Muscle layer of duodenum (tissue), 2 donors: ENCODE measurements around the gene FREM1.
A peak's percentile ranks its signal among the peaks of the same experiment; 100 is the strongest.

Experiments used
- H3K27ac ChIP-seq: one replicate; pipeline ENCODE4 v1.7.0; 2013; ENCODE audit warnings: mild to moderate bottlenecking, low read length
- H3K27me3 ChIP-seq: one replicate; pipeline ENCODE4 v1.7.0; 2013; ENCODE audit warnings: low read depth, mild to moderate bottlenecking, control low read depth, low read length
- H3K36me3 ChIP-seq, 2 donors: one replicate each; pipeline ENCODE4 v1.7.0; 2013; ENCODE audit warnings: low read length in 2 of 2, control low read depth in 1 of 2, mild to moderate bottlenecking in 1 of 2; ENCODE audit not compliant: insufficient read depth in 2 of 2, control insufficient read depth in 1 of 2
- H3K4me1 ChIP-seq, 2 donors: one replicate each; pipeline ENCODE4 v1.7.0; 2013; ENCODE audit warnings: low read length in 2 of 2, mild to moderate bottlenecking in 2 of 2, control low read depth in 1 of 2, moderate library complexity in 1 of 2; ENCODE audit not compliant: insufficient read depth in 2 of 2, control insufficient read depth in 1 of 2
- H3K4me3 ChIP-seq, 2 donors: one replicate each; pipeline ENCODE4 v1.7.0; 2013; ENCODE audit warnings: low read length in 2 of 2, low read depth in 1 of 2, mild to moderate bottlenecking in 1 of 2
- H3K9me3 ChIP-seq, 2 donors: one replicate each; pipeline ENCODE4 v1.7.0; 2013; ENCODE audit warnings: low read length in 2 of 2, control low read depth in 1 of 2, mild to moderate bottlenecking in 1 of 2; ENCODE audit not compliant: control insufficient read depth in 1 of 2
- donor health status: healthy.

FREM1 gene

DNA sequence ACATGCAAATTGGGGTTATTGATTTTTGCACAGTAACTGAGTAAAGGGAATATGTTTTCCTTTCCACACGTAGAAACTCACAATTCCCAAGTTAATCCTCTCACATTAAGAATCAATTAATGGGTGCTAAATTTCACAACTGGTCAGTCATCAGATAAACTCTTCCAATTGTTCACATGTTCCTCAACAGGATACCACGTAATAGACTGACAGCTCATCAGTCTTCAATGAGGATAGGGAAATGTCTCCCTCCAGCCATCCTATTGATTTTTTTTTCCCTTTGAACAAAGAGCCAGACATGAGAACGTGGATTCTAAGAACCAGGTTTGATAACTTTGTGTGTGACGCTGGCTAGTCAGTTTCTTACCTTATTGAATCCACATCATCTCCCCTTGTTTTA is 186.9 kb downstream of the FREM1 start:
- Histone ChIP-seq H3K36me3 (no peaks in the 10 kb centered on the region), H3K27me3 (no peaks in the 10 kb centered on the region), H3K4me3 (no peak overlapping the region), H3K27ac (no peak overlapping the region), H3K4me1 (no peaks in the 10 kb centered on the region), H3K9me3 (no peaks in the 10 kb centered on the region)

DNA sequence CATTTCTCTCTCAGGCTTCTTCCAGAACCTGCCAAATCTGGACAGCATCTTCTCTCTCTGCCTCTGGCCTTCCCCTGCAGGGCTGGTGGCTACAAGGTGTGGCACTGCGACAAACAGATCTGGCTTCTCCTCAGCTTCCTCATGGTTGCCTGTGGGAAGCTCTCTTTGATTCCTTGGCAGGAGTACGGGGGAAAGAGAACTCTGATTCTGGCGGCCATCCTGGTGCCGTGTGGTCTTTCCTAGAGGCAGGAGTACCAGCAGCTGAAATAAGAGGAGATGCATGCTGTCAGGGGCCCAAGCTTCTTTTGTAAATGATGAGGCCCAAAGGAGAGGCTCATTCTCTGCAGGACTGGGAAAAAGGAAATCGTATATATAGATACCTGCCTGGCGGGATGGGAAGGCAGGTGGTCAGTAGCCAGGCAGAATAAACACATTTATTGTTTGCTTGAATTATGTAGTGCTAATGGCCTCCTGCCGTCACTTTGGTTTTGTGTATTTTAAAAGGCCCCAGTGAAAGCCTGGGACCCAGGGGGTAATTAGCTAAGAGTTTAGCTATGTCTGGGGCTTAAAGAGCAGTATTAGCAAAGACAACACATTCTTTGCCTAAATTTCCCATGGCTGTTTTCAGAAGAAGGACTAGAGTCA is 187.7 kb downstream of the FREM1 start, which contains the start of gene CER1:
TSS of gene CER1 (minus strand) at position 343 of the 645 bp plus-strand sequence. CDS start at position 282, 61 bp downstream.
- no peaks in the 10 kb centered on the region for H3K4me1 ChIP-seq
- no peak within 1 kb of the TSS for H3K27ac ChIP-seq
- no peaks in the 10 kb centered on the region for H3K36me3 ChIP-seq
- H3K27me3 ChIP-seq = no peaks in the 10 kb centered on the region
- no peaks in the 10 kb centered on the region for H3K9me3 ChIP-seq
- no peak within 1 kb of the TSS for H3K4me3 ChIP-seq

DNA sequence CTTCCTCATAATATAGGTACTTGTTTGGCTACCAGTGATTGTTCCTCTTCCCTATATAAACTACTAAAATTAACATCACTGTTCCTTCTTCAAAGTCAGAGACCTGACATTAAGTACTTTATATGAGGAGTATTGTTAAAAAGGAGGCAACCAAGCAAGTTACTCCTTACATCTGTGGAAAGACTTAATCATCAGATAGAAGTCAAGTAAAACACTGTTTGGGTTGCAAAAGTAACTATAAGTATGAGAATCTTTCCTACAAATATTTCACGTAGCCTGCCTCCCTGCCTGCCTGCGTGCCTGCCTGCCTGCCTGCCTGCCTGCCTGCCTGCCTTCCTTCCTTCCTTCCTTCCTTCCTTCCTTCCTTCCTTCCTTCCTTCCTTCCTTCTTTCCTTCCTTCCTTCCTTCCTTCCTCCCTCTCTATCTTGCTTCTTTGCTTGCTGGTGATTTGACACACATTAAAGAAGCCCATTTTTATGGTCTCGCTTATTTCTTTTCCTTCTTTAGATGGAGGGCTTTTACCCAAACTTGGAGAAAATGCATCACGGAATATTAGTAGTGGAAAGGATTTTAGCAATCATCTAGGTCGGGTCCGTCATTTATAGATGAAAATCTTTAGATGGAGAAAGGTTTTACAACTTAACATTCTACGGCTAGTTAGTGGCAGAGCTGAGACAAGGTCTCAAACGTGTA is 190.9 kb downstream of the FREM1 start:
- Histone ChIP-seq H3K27me3 (no peaks in the 10 kb centered on the region), H3K4me3 (no peak overlapping the region), H3K36me3 (no peaks in the 10 kb centered on the region), H3K27ac (no peak overlapping the region), H3K4me1 (no peaks in the 10 kb centered on the region), H3K9me3 (no peaks in the 10 kb centered on the region)

DNA sequence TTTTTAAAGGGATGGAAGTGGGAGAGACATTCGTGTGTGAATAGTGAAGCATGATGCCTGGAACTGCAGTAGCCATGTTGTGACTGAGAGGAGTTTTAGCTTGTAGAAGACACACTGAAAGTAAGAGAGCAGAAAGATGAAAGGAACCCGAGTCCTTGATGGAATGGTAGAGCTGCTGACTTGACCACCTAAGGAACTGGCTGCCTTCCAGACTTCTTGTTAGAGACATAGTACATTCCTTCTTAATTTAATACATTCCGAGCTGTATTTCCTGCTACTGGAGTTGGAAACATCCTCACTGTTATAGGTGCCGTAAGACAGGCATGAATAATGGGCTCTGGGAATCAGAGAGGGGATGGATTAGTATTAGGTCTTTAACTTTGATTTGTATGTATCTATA is 195.1 kb downstream of the FREM1 start:
- no peak overlapping the region for H3K27ac ChIP-seq
- H3K4me3 ChIP-seq = no peak overlapping the region
- H3K36me3 ChIP-seq = no peaks in the 10 kb centered on the region
- no peaks in the 10 kb centered on the region for H3K27me3 ChIP-seq
- no peaks in the 10 kb centered on the region for H3K4me1 ChIP-seq
- H3K9me3 ChIP-seq = peaks cover 0 to 3% of the 10 kb centered on the region in 2 donors

DNA sequence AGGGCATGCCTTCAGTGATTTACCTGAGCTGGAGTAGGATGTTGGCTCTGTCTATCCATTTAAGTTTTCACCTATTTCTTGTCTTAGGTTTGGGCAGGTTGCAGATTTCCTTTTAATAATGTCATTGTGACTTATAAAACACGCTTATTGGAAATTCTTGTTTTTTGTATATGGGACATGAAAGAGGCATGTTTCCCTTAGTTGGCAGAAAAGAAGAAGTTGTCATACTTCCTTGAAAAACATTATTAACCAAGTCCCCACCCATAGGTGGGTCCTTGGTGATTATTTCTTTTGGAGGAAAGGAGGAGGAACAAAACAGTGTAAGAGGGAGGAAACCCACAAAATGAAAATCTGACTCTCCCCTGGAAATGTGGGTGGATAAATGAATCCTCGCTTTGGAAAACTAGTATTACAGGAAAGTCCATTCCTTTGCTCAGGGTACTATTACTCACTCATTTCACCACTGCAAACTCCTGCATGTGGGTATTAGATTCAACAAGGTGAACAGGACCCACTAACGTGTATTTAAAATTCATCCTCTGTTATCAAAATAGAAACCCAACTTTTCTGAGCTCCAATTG is 197.0 kb downstream of the FREM1 start:
- no peak overlapping the region for H3K4me3 ChIP-seq
- no peak overlapping the region for H3K27ac ChIP-seq

DNA sequence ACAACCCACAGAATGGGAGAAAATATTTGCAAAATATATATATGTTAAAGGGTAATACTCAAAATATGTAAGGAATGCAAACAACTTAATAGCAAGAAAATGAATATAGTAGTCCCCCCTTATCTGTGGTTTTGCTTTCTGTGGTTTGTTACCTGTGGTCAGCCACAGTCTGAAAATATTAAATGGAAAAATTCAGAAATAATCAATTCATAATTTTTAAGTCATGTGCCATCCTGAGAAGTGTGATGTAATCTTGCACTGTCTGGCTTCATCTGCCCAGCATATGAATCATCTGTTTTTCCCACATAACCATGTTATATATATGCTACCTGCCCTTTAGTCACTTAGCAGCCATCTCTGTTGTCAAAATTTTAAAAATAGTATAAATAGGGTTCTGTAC is 199.4 kb downstream of the FREM1 start:
- Histone ChIP-seq H3K36me3 (no peaks in the 10 kb centered on the region), H3K4me3 (no peak overlapping the region), H3K27me3 (no peaks in the 10 kb centered on the region), H3K9me3 (peaks cover 0 to 12% of the 10 kb centered on the region in 2 donors), H3K27ac (no peak overlapping the region), H3K4me1 (no peaks in the 10 kb centered on the region)

More for the DNA sequence above, 197.0 kb downstream of the FREM1 start:
- Histone ChIP-seq H3K9me3 (peaks cover 0 to 6% of the 10 kb centered on the region in 2 donors), H3K4me1 (no peaks in the 10 kb centered on the region), H3K36me3 (no peaks in the 10 kb centered on the region), H3K27me3 (no peaks in the 10 kb centered on the region)

DNA sequence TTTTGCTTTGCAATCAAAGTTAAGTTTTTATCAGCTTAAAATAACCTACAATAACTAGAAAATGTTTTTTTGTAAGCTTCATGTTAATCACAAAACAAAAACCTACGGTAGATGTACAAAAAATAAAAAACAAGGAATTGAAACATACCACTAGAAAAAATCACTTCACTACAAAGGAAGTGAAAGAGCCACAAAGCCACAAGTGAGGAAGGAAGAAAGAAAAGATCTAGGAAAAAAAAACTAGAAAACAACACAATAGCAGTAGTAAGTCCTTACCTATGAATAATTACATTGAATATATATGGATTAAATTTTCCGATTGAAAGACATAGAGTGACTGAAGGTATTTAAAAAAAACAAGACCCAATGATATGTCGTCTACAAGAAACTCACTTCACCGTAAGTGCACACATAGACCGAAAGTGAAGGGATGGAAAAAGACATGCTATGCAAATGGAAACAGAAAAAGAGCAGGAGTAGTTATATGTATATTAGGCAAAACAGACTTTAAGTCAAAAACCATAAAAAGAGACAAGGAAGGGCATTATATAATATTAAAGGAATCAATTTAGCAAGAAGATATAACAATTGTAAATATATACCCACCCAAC is 203.6 kb downstream of the FREM1 start:
- Histone ChIP-seq H3K9me3 (peaks cover 0 to 25% of the 10 kb centered on the region in 2 donors), H3K27ac (no peak overlapping the region), H3K36me3 (no peaks in the 10 kb centered on the region), H3K27me3 (no peaks in the 10 kb centered on the region), H3K4me1 (no peaks in the 10 kb centered on the region), H3K4me3 (no peak overlapping the region)

DNA sequence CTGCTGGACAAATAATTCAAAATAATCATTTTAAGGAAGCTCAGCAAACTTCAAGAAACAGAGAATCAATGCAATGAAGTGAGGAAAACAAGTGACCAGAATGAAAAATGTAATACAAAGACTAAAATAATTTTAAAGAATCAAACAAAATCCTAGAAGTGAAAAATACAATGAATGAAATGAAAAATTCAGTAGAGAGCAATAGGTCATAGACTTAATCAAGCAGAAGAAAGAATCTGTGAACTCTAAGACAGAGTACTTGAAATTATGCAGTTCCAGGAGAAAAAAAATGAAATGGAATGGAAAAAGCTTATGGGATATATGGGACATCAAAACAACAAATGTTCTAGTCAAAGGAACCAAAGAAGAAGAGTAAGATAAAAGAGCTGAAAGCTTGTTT is 205.1 kb downstream of the FREM1 start:
- peaks cover 0 to 22% of the 10 kb centered on the region in 2 donors for H3K9me3 ChIP-seq

DNA sequence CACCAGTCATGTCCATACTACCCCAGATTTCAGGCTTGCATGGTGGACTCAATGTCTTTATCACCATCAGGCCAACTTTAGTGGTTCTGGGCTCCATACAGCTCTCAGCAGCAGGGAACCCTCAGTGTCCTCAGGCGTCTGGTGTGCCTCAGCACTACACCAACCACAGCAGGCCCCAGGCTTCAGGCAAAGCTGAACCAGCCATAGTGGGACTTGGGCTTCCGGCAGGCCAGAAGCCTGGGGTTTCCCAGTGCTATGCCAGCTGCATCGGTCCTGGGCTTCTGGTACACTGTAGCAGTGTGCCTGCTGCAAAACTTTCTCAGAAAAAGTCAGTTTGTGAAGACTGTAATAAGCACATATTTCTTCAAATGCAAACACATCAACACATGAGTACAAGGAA is 205.9 kb downstream of the FREM1 start:
- no peak overlapping the region for H3K27ac ChIP-seq
- H3K36me3 ChIP-seq = no peaks in the 10 kb centered on the region
- peaks cover 0 to 20% of the 10 kb centered on the region in 2 donors for H3K9me3 ChIP-seq
- no peak overlapping the region for H3K4me3 ChIP-seq
- H3K27me3 ChIP-seq = no peaks in the 10 kb centered on the region
- H3K4me1 ChIP-seq = no peaks in the 10 kb centered on the region

More for the DNA sequence above, 205.1 kb downstream of the FREM1 start:
- no peaks in the 10 kb centered on the region for H3K27me3 ChIP-seq
- H3K27ac ChIP-seq = no peak overlapping the region
- H3K4me3 ChIP-seq = no peak overlapping the region
- no peaks in the 10 kb centered on the region for H3K4me1 ChIP-seq
- H3K36me3 ChIP-seq = no peaks in the 10 kb centered on the region

DNA sequence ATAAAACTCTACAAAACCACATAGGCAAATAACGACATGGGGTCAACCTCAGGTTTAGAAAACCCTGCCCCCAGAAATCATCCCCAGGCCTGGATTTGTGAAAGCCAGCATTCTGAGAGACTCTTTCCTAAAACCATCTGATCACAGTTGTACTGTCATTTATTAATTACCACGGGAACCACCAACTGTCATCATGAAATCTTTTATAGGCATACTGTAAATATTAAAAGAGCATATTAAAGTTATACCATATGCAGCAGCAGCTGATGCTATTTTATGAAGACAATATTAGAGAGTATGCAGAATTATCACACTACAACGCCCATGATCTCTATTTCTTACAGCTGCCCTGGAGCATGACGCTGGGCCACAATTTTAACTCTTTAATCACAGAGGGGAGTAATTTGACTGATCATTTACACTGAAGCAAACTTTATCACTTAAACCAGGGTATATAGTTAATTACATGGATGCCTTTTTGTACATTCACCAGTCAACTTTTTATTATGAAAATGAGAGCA is 208.0 kb downstream of the FREM1 start:
- H3K27ac ChIP-seq = no peak overlapping the region
- H3K4me3 ChIP-seq = no peak overlapping the region
- H3K27me3 ChIP-seq = no peaks in the 10 kb centered on the region
- H3K9me3 ChIP-seq = peaks cover 0 to 20% of the 10 kb centered on the region in 2 donors
- no peaks in the 10 kb centered on the region for H3K36me3 ChIP-seq
- H3K4me1 ChIP-seq = no peaks in the 10 kb centered on the region

DNA sequence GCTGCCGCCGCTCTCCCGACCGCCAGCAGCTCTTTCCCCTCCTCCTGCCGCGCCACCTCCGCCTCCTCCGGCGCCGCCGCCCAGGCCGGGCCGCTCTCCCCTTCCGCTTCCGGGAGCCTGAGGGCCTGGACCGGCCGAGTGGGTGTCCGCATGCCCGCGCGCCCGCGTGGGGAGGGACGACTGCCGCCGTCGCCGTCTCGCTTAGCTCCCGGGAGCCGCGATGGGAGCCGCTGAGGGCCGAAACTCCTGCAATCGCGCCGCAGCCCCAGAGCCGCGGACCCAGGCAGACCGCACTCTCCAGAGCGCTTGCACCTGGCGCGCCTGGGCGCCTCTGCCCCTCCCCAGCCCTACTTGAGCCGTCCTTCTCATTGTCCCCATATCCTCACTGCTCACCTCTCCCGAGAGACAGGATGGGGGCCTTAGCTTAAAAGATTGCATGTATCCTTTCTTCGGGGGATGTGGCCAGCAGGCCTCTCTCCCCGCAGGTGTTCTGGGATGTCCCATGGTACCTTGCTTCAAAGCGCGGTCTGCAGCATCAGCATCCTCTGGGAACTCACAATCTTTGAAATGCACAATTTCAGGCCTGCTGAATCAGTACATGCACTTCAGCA is 216.9 kb downstream of the FREM1 start, which contains the start of gene ZDHHC21:
TSS of gene ZDHHC21 (minus strand) at position 182 of the 611 bp plus-strand sequence. CDS start 19,092 bp downstream, outside the sequence.
- no peaks in the 10 kb centered on the region for H3K27me3 ChIP-seq
- no peak within 1 kb of the TSS for H3K27ac ChIP-seq
- peak within 1 kb of the TSS; percentile 74 to 84 for H3K4me3 ChIP-seq
- H3K36me3 ChIP-seq = peaks cover 4 to 10% of the 10 kb centered on the region in 2 donors
- H3K4me1 ChIP-seq = peaks cover 0 to 17% of the 10 kb centered on the region in 2 donors
- no peaks in the 10 kb centered on the region for H3K9me3 ChIP-seq
